ENCODE data around the gene MYO1D. TPM values are rescaled to one million over a fixed set of nuclear protein-coding genes. Genes with fewer than 3 reads are reported as not detected.

Gene MYO1D
- total and polyA plus RNA-seq, 2 of the 13 experiments (the other 11 are each of a cell fraction or from before 2014, with no cell fraction given): 13.2 to 17.3 TPM

DNA sequence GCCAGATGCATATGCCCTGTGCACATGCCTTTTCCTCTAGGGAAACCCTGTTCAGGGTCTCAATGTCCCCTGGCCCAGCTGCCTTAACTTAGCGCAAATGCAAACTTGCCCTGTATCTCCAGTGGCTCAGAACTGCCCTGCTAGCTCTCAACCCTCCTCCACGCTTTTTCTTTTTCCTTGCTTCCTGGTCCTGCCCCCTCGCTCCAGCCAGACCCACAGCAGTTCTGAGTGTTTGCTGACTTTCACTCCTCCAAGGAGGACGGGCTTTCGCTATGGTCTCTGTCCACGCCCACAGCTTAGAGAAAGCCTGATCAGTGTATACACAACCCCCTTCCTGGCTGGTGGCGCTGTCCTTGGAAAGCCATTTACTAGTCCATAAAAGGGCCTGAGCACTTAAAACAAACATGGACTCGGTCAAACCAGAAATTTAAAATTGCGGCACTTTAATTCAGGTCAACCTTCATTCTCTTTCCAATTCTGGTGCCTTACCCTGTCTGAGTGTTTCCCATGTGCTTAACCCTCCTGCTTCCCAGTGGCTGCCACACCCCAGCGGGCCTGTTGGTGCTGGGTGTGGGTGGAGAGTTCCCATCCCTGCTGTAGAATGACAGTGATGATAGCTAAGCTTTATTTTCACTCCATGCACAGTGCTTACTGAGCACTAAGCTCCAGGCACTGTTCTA lies 35.4 kb upstream of the MYO1D start (continued):
- no peak for TF ChIP-seq SOX6 (IDR thresholded peaks at IDR 0.05)
- TF ChIP-seq SOX6 (CRISPR knock-in tag; IDR thresholded peaks at IDR 0.05): peak; percentile 51; the same call in 1 of the 2 replicates
- TF ChIP-seq, protein P1, sequence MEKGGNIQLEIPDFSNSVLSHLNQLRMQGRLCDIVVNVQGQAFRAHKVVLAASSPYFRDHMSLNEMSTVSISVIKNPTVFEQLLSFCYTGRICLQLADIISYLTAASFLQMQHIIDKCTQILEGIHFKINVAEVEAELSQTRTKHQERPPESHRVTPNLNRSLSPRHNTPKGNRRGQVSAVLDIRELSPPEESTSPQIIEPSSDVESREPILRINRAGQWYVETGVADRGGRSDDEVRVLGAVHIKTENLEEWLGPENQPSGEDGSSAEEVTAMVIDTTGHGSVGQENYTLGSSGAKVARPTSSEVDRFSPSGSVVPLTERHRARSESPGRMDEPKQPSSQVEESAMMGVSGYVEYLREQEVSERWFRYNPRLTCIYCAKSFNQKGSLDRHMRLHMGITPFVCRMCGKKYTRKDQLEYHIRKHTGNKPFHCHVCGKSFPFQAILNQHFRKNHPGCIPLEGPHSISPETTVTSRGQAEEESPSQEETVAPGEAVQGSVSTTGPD (CRISPR knock-in tag; IDR thresholded peaks at IDR 0.05): no peak
- TF ChIP-seq, protein P2, sequence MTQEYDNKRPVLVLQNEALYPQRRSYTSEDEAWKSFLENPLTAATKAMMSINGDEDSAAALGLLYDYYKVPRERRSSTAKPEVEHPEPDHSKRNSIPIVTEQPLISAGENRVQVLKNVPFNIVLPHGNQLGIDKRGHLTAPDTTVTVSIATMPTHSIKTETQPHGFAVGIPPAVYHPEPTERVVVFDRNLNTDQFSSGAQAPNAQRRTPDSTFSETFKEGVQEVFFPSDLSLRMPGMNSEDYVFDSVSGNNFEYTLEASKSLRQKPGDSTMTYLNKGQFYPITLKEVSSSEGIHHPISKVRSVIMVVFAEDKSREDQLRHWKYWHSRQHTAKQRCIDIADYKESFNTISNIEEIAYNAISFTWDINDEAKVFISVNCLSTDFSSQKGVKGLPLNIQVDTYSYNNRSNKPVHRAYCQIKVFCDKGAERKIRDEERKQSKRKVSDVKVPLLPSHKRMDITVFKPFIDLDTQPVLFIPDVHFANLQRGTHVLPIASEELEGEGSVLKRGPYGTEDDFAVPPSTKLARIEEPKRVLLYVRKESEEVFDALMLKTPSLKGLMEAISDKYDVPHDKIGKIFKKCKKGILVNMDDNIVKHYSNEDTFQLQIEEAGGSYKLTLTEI (CRISPR knock-in tag; conservative IDR thresholded peaks at IDR 0.05): no peak
- TF ChIP-seq ZSCAN29 (CRISPR knock-in tag; conservative IDR thresholded peaks at IDR 0.05): no peak
- TF ChIP-seq, protein P3, sequence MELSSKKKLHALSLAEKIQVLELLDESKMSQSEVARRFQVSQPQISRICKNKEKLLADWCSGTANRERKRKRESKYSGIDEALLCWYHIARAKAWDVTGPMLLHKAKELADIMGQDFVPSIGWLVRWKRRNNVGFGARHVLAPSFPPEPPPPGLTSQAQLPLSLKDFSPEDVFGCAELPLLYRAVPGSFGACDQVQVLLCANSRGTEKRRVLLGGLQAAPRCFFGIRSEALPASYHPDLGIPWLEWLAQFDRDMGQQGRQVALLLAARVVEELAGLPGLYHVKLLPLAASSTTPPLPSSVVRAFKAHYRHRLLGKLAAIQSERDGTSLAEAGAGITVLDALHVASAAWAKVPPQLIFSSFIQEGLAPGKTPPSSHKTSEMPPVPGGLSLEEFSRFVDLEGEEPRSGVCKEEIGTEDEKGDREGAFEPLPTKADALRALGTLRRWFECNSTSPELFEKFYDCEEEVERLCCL (CRISPR knock-in tag; IDR thresholded peaks at IDR 0.05; ENCODE audit: borderline replicate concordance): no peak
- no peak for TF ChIP-seq ATF7 (IDR thresholded peaks at IDR 0.05)
- no peak for TF ChIP-seq ATF7 (CRISPR knock-in tag; IDR thresholded peaks at IDR 0.05)
- TF ChIP-seq, protein P4, sequence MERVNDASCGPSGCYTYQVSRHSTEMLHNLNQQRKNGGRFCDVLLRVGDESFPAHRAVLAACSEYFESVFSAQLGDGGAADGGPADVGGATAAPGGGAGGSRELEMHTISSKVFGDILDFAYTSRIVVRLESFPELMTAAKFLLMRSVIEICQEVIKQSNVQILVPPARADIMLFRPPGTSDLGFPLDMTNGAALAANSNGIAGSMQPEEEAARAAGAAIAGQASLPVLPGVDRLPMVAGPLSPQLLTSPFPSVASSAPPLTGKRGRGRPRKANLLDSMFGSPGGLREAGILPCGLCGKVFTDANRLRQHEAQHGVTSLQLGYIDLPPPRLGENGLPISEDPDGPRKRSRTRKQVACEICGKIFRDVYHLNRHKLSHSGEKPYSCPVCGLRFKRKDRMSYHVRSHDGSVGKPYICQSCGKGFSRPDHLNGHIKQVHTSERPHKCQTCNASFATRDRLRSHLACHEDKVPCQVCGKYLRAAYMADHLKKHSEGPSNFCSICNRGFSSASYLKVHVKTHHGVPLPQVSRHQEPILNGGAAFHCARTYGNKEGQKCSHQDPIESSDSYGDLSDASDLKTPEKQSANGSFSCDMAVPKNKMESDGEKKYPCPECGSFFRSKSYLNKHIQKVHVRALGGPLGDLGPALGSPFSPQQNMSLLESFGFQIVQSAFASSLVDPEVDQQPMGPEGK (CRISPR knock-in tag; IDR thresholded peaks at IDR 0.05): peak; percentile 47
- no peak for TF ChIP-seq ZNF446 (CRISPR knock-in tag; IDR thresholded peaks at IDR 0.05)
- TF ChIP-seq, protein P5, sequence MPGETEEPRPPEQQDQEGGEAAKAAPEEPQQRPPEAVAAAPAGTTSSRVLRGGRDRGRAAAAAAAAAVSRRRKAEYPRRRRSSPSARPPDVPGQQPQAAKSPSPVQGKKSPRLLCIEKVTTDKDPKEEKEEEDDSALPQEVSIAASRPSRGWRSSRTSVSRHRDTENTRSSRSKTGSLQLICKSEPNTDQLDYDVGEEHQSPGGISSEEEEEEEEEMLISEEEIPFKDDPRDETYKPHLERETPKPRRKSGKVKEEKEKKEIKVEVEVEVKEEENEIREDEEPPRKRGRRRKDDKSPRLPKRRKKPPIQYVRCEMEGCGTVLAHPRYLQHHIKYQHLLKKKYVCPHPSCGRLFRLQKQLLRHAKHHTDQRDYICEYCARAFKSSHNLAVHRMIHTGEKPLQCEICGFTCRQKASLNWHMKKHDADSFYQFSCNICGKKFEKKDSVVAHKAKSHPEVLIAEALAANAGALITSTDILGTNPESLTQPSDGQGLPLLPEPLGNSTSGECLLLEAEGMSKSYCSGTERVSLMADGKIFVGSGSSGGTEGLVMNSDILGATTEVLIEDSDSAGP (CRISPR knock-in tag; IDR thresholded peaks at IDR 0.05; ENCODE audit: borderline replicate concordance): peak; percentile 25; the same call in 1 of the 2 replicates
- TF ChIP-seq PHF21A (CRISPR knock-in tag; IDR thresholded peaks at IDR 0.05): peak; percentile 41; the same call in 1 of the 2 replicates
- no peak for TF ChIP-seq ZNF839 (CRISPR knock-in tag; IDR thresholded peaks at IDR 0.05; ENCODE audit: borderline replicate concordance)
- peak; percentile 65 for TF ChIP-seq GATAD2A (CRISPR knock-in tag; IDR thresholded peaks at IDR 0.05)
- TF ChIP-seq ZNF337 (CRISPR knock-in tag; IDR thresholded peaks at IDR 0.05; ENCODE audit: borderline replicate concordance, low read depth): no peak
- TF ChIP-seq, protein P6, sequence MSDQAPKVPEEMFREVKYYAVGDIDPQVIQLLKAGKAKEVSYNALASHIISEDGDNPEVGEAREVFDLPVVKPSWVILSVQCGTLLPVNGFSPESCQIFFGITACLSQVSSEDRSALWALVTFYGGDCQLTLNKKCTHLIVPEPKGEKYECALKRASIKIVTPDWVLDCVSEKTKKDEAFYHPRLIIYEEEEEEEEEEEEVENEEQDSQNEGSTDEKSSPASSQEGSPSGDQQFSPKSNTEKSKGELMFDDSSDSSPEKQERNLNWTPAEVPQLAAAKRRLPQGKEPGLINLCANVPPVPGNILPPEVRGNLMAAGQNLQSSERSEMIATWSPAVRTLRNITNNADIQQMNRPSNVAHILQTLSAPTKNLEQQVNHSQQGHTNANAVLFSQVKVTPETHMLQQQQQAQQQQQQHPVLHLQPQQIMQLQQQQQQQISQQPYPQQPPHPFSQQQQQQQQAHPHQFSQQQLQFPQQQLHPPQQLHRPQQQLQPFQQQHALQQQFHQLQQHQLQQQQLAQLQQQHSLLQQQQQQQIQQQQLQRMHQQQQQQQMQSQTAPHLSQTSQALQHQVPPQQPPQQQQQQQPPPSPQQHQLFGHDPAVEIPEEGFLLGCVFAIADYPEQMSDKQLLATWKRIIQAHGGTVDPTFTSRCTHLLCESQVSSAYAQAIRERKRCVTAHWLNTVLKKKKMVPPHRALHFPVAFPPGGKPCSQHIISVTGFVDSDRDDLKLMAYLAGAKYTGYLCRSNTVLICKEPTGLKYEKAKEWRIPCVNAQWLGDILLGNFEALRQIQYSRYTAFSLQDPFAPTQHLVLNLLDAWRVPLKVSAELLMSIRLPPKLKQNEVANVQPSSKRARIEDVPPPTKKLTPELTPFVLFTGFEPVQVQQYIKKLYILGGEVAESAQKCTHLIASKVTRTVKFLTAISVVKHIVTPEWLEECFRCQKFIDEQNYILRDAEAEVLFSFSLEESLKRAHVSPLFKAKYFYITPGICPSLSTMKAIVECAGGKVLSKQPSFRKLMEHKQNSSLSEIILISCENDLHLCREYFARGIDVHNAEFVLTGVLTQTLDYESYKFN (CRISPR knock-in tag; conservative IDR thresholded peaks at IDR 0.05): peak; percentile 64
- no peak for TF ChIP-seq HNRNPH1 (optimal IDR thresholded peaks at IDR 0.05; ENCODE audit: low read depth, low read length)
- TF ChIP-seq AHR (CRISPR knock-in tag; IDR thresholded peaks at IDR 0.05): no peak

Measured in HepG2 (cell line).